ENCODE data around the gene OVOL2.
"Not testable (repeated sequence)": the region's sequence is repeated elsewhere in the genome, so short reads cannot be mapped to it uniquely, and the experiment has no call there.

The OVOL2 gene

DNA sequence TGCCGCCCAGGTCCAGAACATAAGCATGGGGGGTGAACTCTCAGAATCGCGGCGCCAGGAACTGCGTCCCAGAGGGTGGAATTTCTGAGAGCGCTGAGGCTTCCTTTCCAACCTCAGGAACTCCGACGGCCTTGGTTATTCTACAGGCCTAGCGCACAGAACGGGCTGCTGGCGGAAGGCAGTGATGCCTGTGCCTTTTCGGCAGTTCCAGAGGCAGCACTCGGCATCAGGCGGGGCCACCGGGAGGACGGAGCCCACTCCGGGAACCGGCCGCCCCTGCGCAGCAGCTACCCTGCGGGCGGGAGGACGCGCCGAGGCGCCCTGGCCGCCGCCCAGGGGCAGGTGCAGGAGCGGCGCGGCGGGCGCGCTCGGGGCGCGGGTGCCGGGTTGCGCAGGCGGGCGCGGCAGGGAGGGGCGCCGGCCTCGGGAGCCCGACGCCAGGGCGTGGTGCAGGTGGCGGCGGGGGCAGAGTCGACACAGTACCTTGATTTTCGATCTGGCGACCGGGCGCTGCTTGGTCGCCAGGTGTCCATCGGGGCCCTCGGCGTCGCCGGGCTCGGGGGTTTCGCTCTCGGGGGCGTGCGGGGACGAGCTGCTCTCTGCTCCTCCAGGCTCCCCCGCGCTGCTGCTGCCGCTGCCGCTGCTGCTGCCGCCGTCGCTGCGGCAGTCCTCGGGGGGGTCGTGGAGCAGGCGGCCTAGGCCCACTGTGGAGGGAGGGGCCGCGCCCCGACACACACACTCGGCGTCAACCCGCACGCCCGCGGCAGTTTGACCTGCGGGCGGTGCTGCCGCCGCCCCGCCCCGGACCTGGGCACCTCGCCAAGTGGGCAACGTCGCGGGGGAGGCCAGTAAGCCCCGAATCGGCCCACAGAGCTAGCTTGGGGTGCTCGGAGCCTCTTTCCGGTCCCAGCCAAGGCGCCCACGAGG, 1.3 kb downstream of the OVOL2 start:
- DNase-seq, result no peak

DNA sequence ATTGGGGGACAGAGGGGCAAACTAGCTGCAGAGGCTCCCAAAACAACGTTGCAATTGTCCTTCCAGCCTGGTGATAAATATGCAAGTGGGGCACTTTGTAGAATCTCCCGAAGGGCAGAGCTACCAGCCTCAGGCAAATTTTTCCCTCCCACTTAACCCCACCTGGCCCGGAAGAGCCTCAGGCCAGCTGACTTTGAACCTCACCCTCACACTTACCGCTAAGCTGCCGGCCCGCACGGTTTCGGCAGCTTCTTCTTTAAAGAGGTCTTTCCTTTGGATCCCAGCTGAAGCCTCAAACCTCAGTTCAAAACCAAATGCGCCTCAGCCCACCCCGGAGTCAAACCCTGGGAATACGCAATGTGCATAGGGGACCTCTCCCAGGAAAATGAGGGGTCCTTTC, 2.5 kb downstream of the OVOL2 start:
- DNase-seq, result no peak

DNA sequence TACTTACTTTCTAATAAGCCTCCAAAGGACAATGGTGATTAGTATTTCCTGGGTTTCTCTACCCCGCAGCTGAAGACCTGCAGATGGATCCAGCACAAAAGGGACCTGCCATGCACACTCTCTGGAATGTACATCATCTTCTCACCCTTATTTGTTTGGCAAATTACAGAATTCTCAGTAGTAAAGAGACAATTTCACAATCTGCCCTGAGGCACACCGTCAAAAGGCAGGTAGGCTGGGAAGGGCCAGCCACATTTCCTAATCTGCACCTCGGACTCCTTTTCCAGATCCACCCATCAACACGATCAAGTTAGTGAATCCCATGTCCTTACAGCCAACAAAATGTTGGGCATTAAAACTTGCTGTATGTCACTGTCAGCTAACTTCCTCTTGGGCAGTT, 4.9 kb downstream of the OVOL2 start:
- DNase-seq, result no peak

DNA sequence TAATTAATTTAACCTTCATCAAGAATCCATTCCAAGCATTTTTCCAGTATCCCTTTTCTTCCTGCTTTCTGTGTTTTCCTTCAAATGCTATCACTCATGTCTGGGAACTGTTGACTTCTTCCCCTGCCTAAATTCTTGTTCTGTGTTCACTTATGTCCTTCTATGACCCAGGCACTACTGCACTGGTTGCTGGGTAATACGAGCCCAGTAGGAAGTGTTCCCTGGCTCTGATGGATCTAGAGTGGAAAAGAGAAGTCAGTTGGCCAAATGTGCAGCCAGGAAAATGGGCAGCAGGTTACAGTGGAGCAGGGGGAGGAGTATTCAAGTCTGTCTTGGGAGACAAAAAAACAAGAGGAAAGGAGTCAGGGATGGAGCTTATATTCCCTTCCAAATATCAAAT, 7.1 kb downstream of the OVOL2 start:
- no peak for DNase-seq

DNA sequence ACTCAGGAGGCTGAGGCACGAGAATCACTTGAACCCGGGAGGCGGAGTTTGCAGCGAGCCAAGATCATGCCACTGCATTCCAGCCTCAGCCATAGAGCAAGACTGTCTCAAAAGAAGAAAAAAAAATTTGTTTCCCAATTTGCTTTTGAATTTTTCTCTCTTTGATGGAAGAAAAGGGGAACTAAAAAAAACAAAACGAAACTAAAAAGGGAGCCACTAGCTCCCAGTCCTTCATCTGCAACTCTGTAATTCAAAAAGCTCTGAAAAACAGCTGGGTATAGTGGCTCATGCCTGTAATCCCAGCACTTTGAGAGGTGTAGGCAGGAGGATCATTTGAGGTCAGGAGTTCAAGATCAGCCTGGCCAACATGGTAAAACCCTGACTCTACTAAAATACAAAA, 9.5 kb downstream of the OVOL2 start:
- DNase-seq, result no peak

DNA sequence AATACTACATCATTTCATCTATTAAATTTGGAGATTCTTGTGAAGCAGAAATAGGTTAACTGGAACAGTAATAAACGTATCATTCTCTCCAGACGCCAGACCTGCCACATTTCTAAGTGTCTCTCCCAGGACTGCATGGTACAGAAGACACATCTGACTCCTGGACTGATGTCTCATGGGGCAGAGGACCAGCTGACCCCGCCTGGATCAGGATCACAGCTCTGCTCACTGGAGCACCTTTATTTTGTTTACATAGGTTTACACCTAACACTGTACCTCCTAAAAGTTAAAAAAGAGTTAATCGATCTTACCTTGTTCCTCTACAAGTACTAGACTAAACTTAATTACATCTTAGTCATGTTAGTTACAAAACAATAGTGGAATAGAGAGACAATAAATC, 11.2 kb downstream of the OVOL2 start:
- DNase-seq, result no peak

DNA sequence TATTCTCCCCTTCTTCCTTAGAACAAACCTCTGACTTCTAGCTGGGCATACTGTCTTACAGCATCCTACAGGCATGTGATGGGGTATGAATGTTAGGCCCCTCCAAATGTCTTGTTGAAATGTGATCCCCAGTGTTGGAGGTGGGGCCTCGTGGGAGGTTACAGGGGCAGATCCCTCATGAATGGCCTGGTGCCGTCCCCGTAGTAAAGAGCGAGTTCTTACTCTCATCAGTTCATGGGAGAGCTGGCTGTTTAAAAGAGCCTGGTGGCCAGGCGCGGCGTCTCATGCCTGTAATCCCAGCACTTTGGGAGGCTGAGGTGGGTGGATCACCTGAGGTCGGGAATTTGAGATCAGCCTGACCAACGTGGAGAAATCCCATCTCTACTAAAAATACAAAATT, 15.5 kb downstream of the OVOL2 start:
- no peak for DNase-seq

DNA sequence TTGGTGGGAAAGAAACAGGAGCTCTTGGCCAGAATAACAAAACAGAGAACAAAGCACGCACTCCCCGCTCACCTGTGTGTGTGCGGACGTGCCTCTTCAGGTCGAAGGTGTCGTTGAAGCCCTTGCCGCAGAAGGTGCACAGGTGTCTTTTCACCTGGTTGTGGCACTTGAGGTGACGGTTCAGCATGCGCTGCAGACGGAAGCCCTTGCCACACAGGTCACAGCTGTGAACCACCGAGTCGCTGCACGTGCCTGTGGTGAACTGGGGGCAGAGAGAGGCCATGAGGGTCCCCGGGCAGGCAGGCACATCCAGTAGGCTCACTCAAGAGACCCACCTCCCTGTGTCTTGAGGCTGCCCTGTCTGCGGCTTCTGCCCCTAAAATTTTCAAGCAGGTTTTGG, 16.3 kb downstream of the OVOL2 start:
- no peak for DNase-seq

DNA sequence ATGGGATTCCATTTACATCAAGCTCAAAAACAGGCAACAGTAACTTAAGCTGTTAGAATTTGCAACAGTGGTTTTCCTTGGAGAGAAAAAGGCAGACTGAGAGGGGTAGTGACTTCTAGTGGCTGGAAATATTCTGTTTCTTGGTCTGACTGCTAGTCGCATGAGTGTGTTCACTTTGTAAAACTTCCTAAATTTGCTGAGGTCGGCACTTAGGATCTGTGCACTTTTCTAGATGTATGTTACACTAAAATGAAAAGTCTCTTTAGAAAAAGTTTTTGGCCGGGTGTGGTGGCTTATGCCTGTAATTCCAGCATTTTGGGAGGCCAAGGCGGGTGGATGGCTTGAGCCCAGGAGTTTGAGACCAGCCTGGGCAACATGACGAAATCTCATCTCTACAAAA, 18.7 kb downstream of the OVOL2 start:
- no peak for DNase-seq

DNA sequence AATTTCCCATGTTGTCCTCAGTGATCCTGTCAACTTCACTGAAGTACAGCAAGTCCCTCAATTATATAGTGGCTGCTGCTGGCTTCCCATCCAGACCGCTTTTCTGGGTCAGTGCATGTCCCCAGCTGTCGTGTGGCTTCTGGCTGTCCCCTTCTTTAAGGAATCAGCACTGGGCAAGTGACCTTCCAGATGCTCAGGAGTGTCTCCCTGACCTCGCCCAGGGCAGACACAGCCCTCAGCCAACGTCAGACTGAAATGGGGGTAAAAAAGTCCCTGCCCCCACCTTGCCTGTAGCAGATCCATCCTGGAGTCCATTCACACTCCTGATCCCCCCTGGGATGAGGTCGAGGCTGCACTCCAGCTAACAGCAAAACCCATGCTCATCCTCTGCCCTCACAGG, 23.7 kb downstream of the OVOL2 start:
- no peak for DNase-seq

DNA sequence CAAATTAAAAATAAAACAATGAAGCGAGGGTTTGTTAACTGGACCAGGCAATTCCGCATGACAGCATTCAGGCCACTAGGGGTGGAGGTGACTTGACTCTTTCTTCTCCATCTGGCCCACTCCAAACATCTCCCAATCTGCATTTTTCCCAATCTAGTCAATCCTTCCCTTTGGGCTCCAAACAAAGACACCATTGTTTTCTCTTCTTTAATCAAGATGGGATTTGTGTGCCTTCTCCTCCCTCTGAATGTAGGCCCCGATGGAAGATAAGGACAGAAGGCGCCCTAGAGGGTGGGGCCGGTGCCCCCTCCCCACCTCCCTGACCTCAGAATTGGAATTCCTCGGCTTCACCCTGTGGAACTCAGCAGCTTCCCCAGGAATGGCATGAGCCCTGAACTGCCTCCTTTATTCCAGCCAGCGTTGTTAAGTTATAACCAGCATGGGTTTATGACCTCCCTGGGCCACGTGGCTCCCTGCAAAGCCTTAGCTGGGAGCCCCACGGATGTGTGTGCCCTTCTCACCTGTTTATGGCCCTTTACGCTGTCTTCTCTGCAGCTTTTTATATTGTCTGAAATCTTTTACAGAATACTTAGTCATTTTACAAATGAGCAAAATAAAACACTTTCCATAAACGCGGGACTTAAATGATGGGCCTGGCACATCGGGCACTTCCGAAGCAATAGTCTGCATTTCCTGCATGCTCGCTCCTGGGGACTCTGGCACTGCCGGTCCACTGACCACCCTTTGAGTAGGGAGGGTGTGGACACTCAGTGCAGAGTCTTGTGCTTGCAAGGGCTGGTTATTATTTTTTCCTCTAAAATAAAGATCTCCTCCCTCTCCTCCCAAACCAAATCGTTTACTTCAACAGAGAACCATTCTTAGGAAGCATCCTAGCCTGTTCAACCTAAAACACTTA, 24.5 kb downstream of the OVOL2 start:
- no peak for DNase-seq

DNA sequence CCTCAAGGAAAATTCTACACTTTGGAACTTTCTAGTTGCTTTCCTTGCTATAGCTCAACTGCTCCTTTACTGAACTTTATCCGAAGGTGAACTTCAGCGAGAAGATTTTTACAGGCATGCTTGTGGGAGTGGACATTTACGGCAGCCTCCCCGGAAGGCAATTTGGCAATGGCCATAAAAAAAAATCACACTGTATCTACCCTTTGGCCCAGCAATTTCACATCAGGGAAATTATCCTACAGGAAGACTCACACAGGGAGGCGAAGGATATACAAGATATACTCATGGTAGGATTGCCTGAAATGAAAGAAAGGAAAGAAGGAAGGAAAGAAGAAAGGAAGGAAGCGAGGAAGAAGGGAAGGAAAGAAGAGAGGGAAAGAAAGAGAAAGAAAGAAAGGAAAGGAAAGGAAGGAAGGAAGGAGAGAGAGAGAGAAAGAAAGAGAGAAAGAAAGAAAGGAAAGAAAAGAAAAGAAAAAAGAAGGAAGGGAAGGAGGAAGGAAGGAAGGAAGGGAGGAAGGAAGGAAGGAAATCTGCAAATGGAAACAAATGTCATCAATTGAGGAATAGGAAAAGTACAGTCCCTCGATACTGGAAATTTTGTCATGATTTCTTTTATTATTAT, 25.7 kb downstream of the OVOL2 start:
- DNase-seq, result no peak

DNA sequence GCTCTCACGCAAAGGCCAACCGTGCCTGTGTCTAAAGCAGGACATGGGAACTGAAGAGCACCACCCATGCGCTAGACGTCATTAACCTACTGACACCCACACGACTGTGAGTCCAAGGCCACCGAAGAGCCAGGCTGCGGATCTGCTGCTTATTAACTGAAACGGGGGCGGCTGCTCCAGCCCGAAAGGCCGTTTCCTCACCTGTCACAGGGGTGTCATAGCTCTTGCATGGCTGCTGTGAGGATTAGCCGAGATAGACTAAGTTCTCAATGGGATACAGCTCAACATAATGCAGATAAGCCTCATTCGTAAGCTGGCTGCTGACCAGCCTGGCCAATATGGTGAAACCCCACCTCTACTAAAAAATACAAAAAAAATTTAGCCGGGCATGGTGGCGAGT, 26.7 kb downstream of the OVOL2 start:
- DNase-seq, result no peak

DNA sequence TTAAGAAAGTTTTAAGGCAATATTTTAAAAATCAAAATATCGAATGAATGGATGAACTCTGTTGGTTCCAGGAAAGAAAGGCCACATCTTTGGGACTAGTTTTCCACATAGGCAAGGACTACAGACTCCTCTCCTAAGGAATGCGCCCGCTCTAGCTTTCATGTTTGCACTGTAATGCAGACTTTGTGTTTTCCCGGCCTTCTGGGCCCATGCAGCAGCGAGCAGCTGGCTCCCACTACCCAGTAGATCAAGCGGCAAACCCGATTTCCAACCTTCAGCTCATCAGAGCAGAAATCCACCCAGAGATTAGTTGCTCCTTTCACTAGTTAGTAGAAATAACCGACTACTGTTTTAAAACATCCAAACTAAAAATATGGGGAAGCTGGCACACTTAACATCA, 27.7 kb downstream of the OVOL2 start:
- no peak for DNase-seq

DNA sequence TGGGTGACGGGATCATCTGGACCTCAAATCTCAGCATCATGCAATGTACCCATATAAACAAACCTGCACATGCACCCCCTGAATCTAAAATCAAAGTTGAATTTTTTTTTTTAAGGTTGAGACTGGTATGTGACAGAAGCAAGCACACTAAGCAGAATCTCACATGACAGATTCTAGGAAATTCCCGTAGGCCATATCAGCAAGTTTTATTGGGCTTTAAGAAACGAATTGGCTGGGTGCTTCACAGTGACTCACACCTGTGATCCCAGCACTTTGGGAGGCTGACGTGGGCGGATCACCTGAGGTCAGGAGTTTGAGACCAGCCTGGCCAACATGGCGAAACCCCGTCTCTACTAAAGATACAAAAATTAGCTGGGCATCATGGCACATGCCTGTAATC, 30.7 kb downstream of the OVOL2 start:
- not testable (repeated sequence) for DNase-seq

DNA sequence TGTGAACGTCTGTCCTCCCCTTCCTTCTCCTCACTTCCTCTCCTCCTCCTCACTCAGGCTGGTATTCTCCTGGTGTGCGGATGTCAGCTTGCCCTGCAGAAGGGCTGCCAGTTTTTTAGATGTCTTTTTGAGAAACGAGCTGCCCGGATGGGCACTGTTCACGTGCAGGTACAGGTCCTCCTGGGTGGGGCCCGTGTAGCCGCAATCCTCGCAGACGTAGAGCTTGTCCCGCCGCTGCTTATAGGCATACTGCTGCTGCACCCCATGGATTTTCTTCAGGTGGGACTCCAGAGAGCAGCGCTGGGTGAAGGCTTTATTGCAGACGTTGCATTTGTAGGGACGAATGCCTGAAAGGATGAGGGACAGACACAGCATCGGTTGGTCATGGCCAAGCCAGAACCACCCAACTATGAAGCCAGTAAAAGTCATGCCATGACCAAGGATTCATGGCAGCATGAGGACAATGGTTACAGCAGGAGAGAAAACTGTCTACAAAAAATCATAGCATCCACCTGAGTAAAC, 33.0 kb downstream of the OVOL2 start:
- DNase-seq, result no peak

DNA sequence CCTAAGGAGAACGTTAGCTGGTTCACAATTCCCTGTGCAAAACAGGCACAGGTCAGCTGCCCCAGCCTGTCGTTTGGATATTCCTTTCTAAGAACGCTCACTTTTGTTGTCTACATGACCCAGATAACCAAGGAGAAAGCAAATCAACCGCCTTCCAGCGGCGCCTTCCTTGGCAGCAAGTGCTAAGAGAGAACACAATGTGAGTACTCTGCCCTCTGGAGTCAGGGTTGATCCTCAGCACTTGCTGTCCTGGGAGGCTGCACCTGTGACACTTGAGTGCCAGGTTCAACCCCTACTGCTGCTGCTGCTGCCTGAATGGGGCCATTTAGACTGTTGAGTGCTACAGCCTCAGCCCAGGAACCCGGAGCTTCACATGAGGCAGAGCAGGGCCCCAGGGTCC, 36.8 kb downstream of the OVOL2 start:
- DNase-seq, result no peak

DNA sequence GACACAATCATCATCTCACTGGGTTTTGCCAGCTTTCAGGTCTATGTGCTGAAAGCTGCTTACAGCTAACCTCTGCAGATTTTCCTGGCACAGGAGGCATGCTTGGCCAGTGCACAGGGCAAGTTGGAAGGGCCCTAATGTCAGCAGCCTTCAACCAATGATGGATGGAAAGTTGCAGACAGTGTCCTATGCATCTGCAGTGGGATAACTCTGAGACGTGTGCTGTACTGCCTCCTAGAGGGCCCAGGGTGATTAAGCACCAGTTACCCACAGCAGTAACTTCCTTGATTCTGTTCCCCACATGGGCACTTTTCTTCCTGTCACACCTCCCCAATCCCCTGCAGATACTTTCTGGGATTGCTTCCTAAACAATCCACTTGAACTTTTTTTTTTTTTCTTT, 38.6 kb downstream of the OVOL2 start:
- DNase-seq, result no peak

DNA sequence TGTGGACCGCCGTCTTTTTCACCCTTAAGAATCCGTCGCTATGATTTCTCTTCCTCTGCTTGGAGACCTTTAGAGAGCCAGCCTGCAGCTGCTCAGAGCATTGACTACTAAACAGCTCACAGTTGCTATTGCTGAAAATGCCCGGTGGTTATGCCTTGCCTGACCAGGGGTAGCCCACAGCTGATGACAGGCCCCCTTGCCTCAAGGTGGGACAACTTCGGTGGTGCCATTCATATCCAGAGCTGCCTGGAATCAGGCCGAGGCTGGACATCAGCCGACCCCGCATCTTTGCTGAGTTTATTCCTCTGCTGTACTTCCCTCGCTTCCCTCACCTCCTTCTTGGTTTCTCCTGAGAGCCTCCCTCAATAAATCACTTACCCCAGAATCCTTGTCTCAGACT, 39.6 kb downstream of the OVOL2 start:
- DNase-seq, result no peak

DNA sequence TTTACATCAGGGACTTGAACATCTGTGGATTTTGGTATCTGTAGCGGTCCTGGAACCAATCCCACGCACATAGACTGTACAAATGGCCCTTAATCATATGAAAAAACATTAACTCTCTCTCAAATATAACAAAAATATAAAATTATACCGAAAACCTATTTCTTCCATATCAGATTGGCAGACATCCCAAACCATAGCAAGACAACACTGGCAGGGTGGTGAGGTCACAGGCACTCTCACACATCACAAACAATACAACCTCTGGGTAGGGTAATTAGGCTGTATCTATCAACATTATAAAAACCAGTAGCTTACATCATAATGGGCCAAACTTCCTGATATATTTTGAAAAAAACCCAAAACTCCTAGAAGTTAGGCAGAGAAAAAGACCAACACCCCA, 40.9 kb downstream of the OVOL2 start:
- no peak for DNase-seq

DNA sequence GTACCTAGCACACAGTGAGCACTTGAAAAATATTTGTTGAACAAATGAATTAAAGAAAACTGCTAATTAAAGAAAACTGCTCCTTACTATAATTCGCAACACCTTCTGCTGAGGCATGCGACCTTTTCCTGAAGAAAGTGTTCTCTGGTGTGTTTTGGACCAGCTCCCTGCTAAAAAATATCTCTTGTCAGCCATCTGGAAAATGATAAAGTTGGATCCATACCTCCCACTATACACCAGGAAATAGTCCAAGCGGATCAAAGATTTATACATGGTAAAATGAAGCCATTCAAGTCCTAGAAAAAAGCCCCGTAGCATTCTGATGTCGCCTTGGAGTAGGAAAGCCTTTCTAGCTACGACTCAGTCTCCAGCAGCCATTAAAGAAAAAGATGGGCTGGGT, 43.3 kb downstream of the OVOL2 start:
- no peak for DNase-seq

DNA sequence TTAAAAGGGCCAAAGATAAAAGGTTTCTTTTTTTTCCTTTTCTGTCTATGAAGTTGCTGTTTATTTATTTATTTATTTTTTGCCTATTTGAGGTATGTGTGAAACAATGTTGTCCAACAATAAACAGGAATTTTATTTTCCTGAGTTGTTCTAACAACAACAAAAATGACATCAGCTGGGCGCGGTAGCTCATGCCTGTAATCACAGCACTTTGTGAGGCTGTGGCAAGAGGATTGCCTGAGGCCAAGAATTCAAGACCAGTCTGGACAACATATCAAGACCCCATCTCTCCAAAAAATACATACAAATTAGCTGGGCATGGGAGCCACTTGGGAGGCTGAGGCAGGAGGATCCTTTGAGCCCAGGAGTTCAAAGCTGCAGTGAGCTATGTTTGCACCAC, 44.8 kb downstream of the OVOL2 start:
- no peak for DNase-seq

DNA sequence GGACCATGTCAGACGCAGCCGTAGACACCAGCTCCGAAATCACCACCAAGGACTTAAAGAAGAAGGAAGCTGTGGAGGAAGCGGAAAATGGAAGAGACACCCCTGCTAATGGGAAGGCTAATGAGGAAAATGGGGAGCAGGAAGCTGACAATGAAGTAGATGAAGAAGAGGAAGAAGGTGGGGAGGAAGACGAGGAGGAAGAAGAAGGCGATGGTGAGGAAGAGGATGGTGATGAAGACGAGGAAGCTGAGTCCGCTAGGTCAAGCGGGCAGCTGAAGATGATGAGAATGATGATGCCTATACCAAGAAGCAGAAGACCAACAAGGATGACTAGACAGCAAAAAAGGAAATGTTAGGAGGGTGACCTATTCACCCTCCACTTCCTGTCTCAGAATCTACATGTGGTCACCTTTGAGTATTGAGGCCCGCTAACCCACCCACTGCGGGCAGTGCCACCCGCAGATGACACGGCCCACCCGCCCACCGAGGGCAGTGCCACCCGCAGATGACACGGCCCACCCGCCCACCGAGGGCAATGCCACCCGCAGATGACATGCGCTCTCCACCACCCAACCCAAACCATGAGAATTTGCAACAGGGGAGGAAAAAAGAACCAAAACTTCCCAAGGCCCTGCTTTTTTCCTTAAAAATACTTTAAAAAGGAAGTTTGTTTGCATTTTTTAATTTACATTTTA, 45.6 kb downstream of the OVOL2 start:
- no peak for DNase-seq

Data from activated naive CD4-positive, alpha-beta T cell (primary cell).